ENCODE data around the gene F8A2. TPM values are rescaled to one million over a fixed set of nuclear protein-coding genes. Genes with fewer than 3 reads are reported as not detected.
A peak's percentile ranks its signal among the peaks of the same experiment; 100 is the strongest.
"Not testable (repeated sequence)": the region's sequence is repeated elsewhere in the genome, so short reads cannot be mapped to it uniquely, and the experiment has no call there.

Gene F8A2
- total RNA-seq, result not detected

DNA sequence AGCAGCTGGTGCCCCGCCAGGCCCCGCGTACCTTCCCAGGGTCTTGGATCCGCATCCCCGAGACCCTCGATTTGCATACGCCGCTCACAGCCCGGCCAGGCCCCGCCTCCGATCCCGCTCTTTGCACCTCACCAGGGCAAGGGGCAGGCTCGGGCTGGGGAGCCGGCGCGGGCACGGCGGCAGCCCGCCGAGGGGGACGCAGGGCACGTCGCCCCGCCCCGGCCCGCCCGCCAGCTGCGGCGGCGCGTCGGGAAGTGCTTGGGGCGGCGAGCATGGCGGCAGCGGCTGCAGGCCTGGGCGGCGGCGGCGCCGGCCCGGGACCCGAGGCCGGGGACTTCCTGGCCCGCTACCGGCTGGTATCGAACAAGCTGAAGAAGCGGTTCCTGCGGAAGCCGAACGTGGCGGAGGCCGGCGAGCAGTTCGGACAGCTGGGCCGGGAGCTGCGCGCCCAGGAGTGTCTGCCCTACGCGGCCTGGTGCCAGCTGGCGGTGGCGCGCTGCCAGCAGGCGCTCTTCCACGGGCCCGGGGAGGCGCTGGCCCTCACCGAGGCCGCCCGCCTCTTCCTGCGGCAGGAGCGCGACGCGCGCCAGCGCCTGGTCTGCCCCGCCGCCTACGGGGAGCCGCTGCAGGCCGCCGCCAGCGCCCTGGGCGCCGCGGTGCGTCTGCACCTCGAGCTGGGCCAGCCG, at the start of gene F8A2:
Gene F8A2 (plus strand): TSS at position 253 of the 686 bp plus-strand sequence. CDS start 20 bp downstream, at position 273.
- ATAC-seq, result peak; percentile 85 to 87
- not testable (repeated sequence) for H3K36me3 Mint-ChIP-seq; H3K27me3 Mint-ChIP-seq; DNase-seq (ENCODE audit: low spot score); H3K4me3 Mint-ChIP-seq; H3K9me3 Mint-ChIP-seq; H3K4me1 Mint-ChIP-seq (ENCODE audit: low read depth in 2 of 2); H3K27ac Mint-ChIP-seq

DNA sequence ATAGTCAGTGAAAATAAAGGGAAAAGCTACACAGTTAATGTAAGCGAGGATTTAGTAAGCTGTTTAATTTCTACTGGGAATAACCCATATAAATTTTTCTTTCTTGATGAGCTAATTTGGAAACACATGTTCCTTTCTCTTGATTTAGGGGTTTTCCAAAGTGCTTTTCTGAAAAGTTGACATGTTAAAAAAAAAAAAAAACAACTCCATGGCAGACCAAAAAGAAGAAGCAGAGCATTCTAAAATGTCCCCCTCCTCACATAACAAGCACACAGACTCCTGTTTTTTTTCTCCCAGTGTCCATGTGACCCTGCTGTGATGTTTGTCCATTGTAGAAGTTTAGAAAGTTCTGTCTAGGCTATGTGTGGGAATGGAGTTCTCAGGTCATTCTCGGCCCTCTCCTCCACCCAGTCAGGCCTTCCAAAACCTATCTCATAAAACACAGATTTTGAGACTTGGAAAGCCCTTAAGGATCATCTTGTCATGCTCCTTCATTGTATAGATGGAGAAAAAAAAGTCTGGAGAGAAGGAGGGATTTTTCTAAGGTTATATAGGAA, 48.3 kb upstream of the F8A2 start:
- H3K4me1 Mint-ChIP-seq (ENCODE audit: low read depth in 2 of 2), result no peaks in the 10 kb centered on the region
- H3K36me3 Mint-ChIP-seq, result no peaks in the 10 kb centered on the region
- H3K27me3 Mint-ChIP-seq, result peaks cover 14 to 19% of the 10 kb centered on the region in 2 donors
- H3K27ac Mint-ChIP-seq, result no peak overlapping the region
- ATAC-seq (no peak), DNase-seq (ENCODE audit: low spot score) (no peak)
- no peak overlapping the region for H3K4me3 Mint-ChIP-seq
- H3K9me3 Mint-ChIP-seq, result no peaks in the 10 kb centered on the region

DNA sequence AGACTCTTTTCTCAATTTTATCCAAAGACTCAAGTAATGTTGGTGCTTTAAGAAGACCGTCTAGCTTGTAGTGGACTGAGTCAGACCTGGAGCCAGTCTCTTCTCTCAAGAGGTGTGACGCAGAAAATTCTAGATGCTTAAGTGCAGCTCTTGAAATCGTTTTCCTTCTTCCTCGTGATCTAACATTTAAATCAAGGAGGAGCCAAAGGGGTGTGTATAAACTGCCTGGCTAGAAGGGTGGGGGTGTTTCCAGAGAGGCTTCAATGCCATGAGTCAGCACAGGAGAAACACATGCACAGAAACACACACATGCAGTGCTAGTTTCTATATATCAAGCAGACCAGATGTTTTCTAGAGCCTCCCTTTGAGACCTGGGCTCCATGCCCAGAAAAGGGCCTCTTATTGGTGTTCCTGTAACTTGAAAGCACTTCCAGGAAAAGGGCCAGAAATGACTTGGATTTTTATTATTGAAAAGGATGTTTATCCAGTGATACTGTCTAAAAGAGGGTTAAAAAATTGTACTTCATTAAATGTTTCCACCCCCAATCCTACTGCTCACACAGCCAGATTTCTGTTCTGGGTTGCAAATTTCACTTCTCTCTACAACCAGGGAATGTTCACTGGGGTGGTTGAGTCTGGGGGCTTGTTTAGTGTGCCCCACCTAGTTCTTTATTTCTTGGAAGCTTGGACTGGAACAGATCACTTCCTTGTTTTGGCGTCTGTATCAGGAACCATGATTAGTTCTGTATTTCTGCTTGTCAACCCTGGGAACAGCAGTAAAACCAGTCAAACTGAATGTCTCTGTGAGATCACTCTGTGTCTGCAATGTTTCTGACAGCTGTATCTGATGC, 47.2 kb upstream of the F8A2 start, which contains the start of gene CLIC2:
Gene CLIC2 (minus strand): TSS at position 129 of the 851 bp plus-strand sequence. CDS start 187 bp downstream, outside the sequence.
- H3K9me3 Mint-ChIP-seq, result no peaks in the 10 kb centered on the region
- H3K27me3 Mint-ChIP-seq, result peaks cover 10 to 16% of the 10 kb centered on the region in 2 donors
- DNase-seq (ENCODE audit: low spot score) (no peak), ATAC-seq (no peak)
- H3K4me1 Mint-ChIP-seq (ENCODE audit: low read depth in 2 of 2), result no peaks in the 10 kb centered on the region
- H3K36me3 Mint-ChIP-seq, result no peaks in the 10 kb centered on the region
- no peak within 1 kb of the TSS for H3K27ac Mint-ChIP-seq
- no peak within 1 kb of the TSS for H3K4me3 Mint-ChIP-seq

DNA sequence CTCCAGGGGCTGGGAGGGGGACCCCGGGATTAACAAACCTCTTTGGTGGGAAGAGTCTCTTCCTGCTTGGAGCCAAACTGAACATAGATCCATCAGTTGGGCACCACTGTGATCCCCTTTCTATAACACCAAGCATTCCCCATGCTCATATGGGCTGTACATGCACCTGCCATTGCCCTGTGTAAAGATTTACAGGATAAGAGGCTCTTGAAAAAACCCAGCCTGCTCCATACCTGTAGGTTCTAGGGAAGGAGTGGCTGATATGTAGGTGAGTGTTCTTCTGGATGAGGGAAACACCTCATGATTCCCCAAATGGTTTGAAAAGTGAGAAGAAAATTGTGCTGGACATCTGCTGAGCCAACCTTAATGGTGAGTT, 46.6 kb upstream of the F8A2 start:
- not testable (repeated sequence) for H3K27ac Mint-ChIP-seq; H3K9me3 Mint-ChIP-seq; H3K27me3 Mint-ChIP-seq; H3K36me3 Mint-ChIP-seq; DNase-seq (ENCODE audit: low spot score); H3K4me1 Mint-ChIP-seq (ENCODE audit: low read depth in 2 of 2); H3K4me3 Mint-ChIP-seq
- peak in 1 of 2 donors; percentile 24 for ATAC-seq

DNA sequence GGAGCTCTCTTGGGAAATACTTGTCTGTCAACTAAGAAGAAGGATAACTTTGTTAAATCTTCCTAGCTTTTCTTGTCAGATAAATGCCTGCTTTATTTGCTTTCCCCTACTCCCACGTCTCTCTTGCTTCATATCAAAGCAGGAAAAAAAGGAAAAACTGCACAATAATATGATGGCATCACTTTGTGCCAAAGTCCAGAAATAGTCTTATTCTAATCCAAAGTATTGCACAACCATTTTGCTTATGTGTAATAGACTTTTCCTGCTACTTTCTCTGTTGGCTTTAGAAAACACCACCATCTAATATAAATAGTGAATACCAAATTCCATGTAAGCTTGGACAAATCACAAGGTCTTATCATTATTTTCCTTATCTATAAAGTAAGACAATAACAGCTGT, 36.2 kb upstream of the F8A2 start:
- not testable (repeated sequence) for H3K27ac Mint-ChIP-seq; ATAC-seq; DNase-seq (ENCODE audit: low spot score); H3K9me3 Mint-ChIP-seq; H3K4me1 Mint-ChIP-seq (ENCODE audit: low read depth in 2 of 2); H3K36me3 Mint-ChIP-seq; H3K27me3 Mint-ChIP-seq; H3K4me3 Mint-ChIP-seq

DNA sequence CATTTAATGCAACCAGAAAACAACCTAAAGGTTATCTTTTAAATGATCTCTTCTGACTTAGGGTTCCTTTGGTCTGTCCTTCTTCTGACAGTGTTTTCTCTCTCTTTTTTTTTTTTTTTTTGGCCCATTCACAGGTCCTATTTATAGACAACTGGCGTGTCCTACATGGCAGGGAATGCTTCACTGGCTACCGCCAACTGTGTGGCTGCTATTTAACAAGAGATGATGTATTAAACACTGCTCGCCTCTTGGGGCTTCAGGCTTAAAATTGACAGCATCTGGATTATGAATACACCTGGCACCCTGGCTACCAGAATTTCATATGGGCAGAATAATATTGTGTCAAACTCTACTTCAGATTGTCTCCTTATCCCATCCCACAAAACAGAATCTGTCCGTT, 32.4 kb upstream of the F8A2 start:
- H3K9me3 Mint-ChIP-seq, ATAC-seq: not testable (repeated sequence)

DNA sequence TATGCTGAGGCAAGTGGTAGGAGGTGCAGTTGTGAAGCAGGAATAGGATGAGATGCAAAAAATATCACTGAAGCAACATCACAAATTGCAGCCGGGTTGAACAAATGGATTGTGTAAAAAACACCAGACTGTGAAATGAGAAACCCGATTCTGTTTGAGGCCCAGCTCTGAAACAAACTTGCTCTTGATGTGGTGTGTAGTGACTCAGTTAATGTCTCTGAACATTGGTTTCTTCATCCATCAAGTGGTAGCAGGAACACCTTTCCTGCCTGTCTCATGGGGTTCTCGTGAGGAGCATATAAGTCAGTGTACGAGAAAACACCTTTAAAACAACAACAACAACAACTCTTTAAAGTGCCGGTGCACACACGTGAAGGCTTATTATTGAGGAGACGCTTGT, 18.2 kb upstream of the F8A2 start:
- not testable (repeated sequence) for H3K9me3 Mint-ChIP-seq; ATAC-seq; H3K36me3 Mint-ChIP-seq; H3K27ac Mint-ChIP-seq; H3K4me3 Mint-ChIP-seq; H3K4me1 Mint-ChIP-seq (ENCODE audit: low read depth in 2 of 2); DNase-seq (ENCODE audit: low spot score); H3K27me3 Mint-ChIP-seq

More for the DNA sequence above, 32.4 kb upstream of the F8A2 start:
- not testable (repeated sequence) for H3K36me3 Mint-ChIP-seq; H3K4me1 Mint-ChIP-seq (ENCODE audit: low read depth in 2 of 2); H3K27me3 Mint-ChIP-seq; H3K27ac Mint-ChIP-seq; H3K4me3 Mint-ChIP-seq; DNase-seq (ENCODE audit: low spot score)

DNA sequence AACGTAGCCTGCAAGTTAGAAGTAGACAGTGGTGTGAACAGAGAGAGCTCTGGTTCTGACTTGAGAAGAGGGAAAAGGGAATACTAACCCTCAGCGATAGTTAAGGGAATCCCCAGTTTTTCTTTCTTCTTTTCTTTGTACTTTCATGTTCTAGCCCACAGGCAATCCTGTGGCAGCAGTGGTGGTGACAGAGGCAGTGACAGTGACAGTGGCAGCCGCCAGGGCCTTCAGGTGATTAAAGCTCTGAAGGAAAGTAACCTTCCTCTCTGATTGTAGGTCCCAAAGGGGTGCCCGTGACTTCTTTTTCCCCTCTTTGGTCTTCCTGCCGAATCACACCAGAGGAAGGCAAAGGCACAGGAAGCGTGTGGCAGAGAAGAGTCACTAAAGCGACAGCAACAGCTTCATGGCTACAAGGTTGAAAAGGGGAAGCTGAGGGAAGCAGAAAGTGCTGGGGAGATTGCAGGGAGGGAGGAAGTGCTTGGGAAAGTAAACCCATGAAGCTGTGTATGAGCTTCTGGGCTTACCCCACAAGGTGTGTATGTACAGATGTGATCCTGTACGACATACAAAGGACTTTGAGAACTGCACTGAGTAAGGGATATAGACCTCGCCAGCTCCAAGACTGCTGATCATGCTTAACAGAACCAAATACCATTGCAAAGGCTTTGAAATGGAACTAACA, 8.0 kb upstream of the F8A2 start:
- peak in 1 of 2 donors; percentile 32 for ATAC-seq
- not testable (repeated sequence) for H3K27ac Mint-ChIP-seq; H3K4me3 Mint-ChIP-seq; H3K4me1 Mint-ChIP-seq (ENCODE audit: low read depth in 2 of 2); H3K27me3 Mint-ChIP-seq; H3K9me3 Mint-ChIP-seq; DNase-seq (ENCODE audit: low spot score); H3K36me3 Mint-ChIP-seq

DNA sequence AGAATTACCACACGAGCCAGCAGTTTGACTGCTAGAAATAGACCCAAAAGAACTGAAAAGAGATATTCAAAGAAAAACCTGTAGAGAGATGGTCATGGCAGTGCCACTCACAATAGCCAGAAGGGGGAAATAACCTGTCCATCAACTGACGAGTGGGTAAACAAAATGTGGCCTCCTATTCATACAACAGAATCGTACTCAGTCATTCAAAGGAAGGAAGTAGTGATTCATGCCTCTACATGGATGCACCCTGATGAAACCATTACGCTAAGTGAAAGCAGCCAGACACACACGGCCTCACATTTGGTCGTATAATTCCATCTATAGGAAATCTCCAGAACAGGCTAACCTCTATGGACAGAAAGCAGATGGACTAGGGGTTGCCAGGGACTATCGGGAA, 2.1 kb upstream of the F8A2 start:
- not testable (repeated sequence) for DNase-seq (ENCODE audit: low spot score); H3K27me3 Mint-ChIP-seq; H3K27ac Mint-ChIP-seq; H3K36me3 Mint-ChIP-seq; H3K9me3 Mint-ChIP-seq; H3K4me3 Mint-ChIP-seq; H3K4me1 Mint-ChIP-seq (ENCODE audit: low read depth in 2 of 2)
- ATAC-seq, result peak in 1 of 2 donors; percentile 58

DNA sequence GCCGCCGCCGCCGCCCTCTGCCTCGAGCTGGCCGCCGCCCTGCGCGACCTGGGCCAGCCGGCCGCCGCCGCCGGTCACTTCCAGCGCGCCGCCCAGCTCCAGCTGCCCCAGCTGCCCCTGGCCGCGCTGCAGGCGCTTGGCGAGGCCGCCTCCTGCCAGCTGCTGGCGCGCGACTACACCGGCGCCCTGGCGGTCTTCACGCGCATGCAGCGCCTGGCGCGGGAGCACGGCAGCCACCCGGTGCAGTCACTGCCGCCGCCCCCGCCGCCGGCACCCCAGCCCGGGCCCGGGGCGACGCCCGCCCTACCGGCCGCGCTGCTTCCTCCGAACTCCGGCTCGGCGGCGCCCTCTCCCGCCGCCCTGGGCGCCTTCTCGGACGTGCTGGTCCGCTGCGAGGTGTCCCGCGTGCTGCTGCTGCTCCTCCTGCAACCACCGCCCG, 653 bp downstream of the F8A2 start:
- not testable (repeated sequence) for DNase-seq (ENCODE audit: low spot score); H3K4me1 Mint-ChIP-seq (ENCODE audit: low read depth in 2 of 2); H3K27me3 Mint-ChIP-seq; H3K27ac Mint-ChIP-seq; H3K4me3 Mint-ChIP-seq; H3K9me3 Mint-ChIP-seq; H3K36me3 Mint-ChIP-seq
- peak; percentile 60 to 67 for ATAC-seq

DNA sequence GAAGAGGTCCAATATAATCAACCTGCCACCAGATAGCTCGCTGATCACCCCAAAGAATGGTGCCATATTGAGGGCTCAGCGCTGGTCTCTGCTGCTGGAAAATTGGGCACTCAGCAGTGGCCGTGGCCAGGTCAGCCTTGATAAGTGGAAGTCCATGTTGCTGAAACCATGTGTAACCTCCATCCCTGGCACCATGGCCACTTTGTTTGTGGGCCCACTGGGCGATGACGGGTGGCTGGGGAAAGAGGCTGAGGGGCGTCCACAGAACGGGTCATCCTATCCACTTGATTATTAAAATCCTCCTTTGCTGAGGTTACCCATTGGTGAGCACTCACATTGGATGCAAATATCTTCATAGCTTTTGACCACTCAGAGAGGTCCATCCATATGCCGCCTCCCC, 7.7 kb downstream of the F8A2 start:
- H3K4me3 Mint-ChIP-seq, result no peak overlapping the region
- H3K27ac Mint-ChIP-seq, result no peak overlapping the region
- DNase-seq (ENCODE audit: low spot score) (no peak), ATAC-seq (no peak)
- H3K4me1 Mint-ChIP-seq (ENCODE audit: low read depth in 2 of 2), result peaks cover 8 to 12% of the 10 kb centered on the region in 2 donors
- peaks cover 10% of the 10 kb centered on the region for H3K36me3 Mint-ChIP-seq
- no peaks in the 10 kb centered on the region for H3K27me3 Mint-ChIP-seq
- H3K9me3 Mint-ChIP-seq, result peaks cover 7% of the 10 kb centered on the region

DNA sequence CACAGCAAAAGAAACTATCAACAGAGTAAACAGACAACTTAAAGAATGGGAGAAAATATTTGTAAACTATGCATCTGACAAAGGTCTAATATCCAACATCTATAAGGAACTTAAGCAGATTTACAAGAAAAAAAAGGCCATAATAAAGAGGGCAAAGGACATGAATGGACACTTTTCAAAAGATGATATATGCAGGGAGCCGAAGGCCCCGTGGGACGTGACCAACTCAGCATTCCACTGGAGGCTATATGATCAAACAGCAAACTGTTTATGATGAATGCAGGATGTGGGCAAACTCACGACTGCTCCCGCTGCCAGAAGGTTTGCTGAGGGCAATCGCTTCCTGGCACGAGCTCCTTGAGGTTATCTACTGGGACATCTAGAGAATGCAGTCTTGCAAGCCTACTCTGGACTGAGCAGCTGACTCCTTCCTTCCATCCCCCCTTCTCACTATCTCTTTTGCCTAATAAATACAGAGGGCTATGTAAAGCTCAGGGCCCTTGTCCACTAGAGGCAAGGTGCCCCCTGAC, 12.9 kb downstream of the F8A2 start:
- DNase-seq (ENCODE audit: low spot score); H3K4me3 Mint-ChIP-seq; H3K9me3 Mint-ChIP-seq: not testable (repeated sequence)

DNA sequence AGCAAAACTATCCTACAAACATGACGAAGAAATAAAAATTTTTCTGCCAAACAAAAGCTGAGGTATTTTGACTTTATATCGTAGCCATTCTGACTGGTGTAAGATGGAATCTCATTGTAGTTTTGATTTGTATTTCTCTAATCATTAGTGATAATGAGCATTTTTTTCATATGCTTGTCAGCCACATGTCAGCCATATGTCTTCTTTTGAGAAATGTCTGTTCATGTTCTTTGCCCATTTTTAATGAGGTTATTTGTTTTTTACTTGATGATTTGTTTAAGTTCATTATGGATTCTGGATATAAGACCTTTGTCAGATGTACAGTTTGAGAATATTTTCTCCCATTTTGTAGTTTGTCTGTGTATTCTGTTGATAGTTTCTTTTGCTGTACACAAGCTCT, 24.5 kb downstream of the F8A2 start:
- no peak overlapping the region for H3K4me3 Mint-ChIP-seq
- H3K36me3 Mint-ChIP-seq, result peaks cover 16% of the 10 kb centered on the region
- H3K27ac Mint-ChIP-seq, result no peak overlapping the region
- DNase-seq (ENCODE audit: low spot score) (no peak), ATAC-seq (no peak)
- peaks cover 11% of the 10 kb centered on the region for H3K9me3 Mint-ChIP-seq
- H3K27me3 Mint-ChIP-seq, result no peaks in the 10 kb centered on the region
- peaks cover 0 to 3% of the 10 kb centered on the region in 2 donors for H3K4me1 Mint-ChIP-seq (ENCODE audit: low read depth in 2 of 2)

More for the DNA sequence above, 12.9 kb downstream of the F8A2 start:
- H3K27ac Mint-ChIP-seq; H3K27me3 Mint-ChIP-seq; ATAC-seq; H3K4me1 Mint-ChIP-seq (ENCODE audit: low read depth in 2 of 2): not testable (repeated sequence)
- peaks cover 10% of the 10 kb centered on the region for H3K36me3 Mint-ChIP-seq
